ENCODE results near the gene FRZB. TPM values are rescaled to one million over a fixed set of nuclear protein-coding genes. Genes with fewer than 3 reads are reported as not detected.

Gene FRZB, protein sequence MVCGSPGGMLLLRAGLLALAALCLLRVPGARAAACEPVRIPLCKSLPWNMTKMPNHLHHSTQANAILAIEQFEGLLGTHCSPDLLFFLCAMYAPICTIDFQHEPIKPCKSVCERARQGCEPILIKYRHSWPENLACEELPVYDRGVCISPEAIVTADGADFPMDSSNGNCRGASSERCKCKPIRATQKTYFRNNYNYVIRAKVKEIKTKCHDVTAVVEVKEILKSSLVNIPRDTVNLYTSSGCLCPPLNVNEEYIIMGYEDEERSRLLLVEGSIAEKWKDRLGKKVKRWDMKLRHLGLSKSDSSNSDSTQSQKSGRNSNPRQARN
- polyA plus RNA-seq (2013, experiment 1 of 2): 146 TPM
- polyA plus RNA-seq (2013, experiment 2 of 2): 146 TPM

GRCh38 chr2:182866461-182867406 lies at the start of gene FRZB:
FRZB (minus strand) TSS chr2:182866637; CDS start chr2:182866552, 85 bp downstream.
- Histone ChIP-seq H3K27ac (replicated peaks; ENCODE audit: low read length) (peak within 1 kb of the TSS; percentile 93), H3K36me3 (replicated peaks in 1 of 2; ENCODE audit: control insufficient read depth in 2 of 2, insufficient read depth in 2 of 2, low read length in 2 of 2) (no peaks in the 10 kb centered on the region)

DNA sequence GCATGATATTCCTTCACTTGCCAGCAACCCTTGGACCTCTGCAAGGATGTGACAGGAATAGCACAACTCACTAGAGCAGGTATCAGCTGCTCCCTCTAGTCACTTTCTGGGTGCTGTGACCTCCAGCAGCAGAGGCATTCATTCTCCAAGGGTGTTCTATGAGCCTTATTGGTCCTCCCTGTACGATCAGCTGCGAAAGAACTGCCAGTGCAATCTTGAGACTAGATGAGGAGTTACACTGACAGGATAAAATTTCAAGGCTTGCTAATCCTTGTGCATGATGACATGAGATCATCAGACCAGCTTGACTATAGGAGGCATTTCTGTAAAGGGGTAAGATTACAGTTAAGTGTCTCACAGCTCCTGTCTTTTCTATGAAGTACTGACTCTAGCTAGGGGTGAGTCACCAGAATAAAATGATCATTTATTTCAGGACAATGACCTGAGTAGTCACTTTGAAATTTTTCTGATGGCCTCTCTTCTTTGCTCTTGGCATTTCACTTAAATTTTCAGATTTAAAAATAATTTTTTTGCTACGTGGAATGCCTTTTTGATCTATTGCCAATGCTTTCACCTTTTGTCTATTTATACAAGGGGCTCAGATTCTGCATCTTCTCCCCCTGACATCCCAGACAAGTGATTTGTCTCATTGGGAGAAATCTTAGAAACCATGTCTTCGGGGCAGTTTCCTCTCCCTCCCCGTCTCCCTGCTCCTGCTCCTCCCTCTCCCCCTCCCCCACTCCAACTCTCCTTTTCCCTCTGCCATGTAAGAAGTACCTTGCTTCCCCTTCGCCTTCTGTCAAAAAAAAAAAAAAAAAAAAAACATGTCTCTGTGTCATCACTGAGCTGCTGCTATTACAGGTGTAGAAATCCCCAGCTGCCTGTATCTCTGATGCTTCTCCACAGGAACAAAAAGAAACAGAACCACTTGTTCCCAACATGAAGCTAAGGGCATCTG lies 49.2 kb upstream of the FRZB start:
- H2AK5ac ChIP-seq (ENCODE audit: low read depth, low read length): no peak overlapping the region
- no peak overlapping the region for H2BK12ac ChIP-seq (ENCODE audit: low read length)
- no peaks in the 10 kb centered on the region for H3K79me1 ChIP-seq (ENCODE audit: low read depth, low read length)
- no peak overlapping the region for H3K14ac ChIP-seq (ENCODE audit: low read length)
- peaks cover 0 to 16% of the 10 kb centered on the region in 2 donors for H3K4me1 ChIP-seq (ENCODE audit: control insufficient read depth in 2 of 2, insufficient read depth in 1 of 2, low read depth in 1 of 2, low read length in 2 of 2)
- no peak overlapping the region for H3K4ac ChIP-seq (ENCODE audit: low read length)
- no peak overlapping the region for H2AFZ ChIP-seq (ENCODE audit: low read length)
- no peak overlapping the region for H3K27ac ChIP-seq (replicated peaks; ENCODE audit: low read length)
- H4K91ac ChIP-seq (ENCODE audit: low read depth, low read length, poor library complexity): no peak overlapping the region
- H2BK15ac ChIP-seq (ENCODE audit: low read length): no peak overlapping the region
- no peak overlapping the region for H3K4me2 ChIP-seq (ENCODE audit: insufficient read depth, low read length, poor library complexity, severe bottlenecking)
- no peak for DNase-seq (ENCODE audit: low spot score)
- H3K23ac ChIP-seq (ENCODE audit: low read depth, low read length, poor library complexity): no peak overlapping the region
- H3K27me3 ChIP-seq (ENCODE audit: control insufficient read depth in 3 of 3, insufficient read depth in 3 of 3, low read depth in 1 of 3, low read length in 3 of 3): no peaks in the 10 kb centered on the region
- no peak overlapping the region for H3K18ac ChIP-seq (ENCODE audit: low read length)
- H3K9me3 ChIP-seq (replicated peaks in 1 of 2; ENCODE audit: control insufficient read depth in 2 of 2, insufficient read depth in 1 of 2, low read depth in 1 of 2, low read length in 2 of 2): no peaks in the 10 kb centered on the region
- no peak overlapping the region for H3K9ac ChIP-seq (ENCODE audit: low read depth, low read length, poor library complexity)
- H3K4me3 ChIP-seq (ENCODE audit: low read length in 2 of 2): no peak overlapping the region
- no peak overlapping the region for H4K8ac ChIP-seq (ENCODE audit: low read depth, low read length)
- WGBS, 2 donors (ENCODE audit: extremely low coverage in 2 of 2, insufficient read length in 2 of 2, insufficient replicate concordance in 1 of 2): no CpG with 5 or more reads among the region's 6 CpGs
- H2BK120ac ChIP-seq (ENCODE audit: low read depth, low read length): no peak overlapping the region
- peaks cover 9 to 74% of the 10 kb centered on the region in 2 donors for H3K36me3 ChIP-seq (replicated peaks in 1 of 2; ENCODE audit: control insufficient read depth in 2 of 2, insufficient read depth in 2 of 2, low read length in 2 of 2)
- no peak overlapping the region for H2BK5ac ChIP-seq (ENCODE audit: low read length)

More at GRCh38 chr2:182866461-182867406, at the start of gene FRZB:
- Histone ChIP-seq H2BK5ac (ENCODE audit: low read length) (peak within 1 kb of the TSS; percentile 98), H2BK12ac (ENCODE audit: low read length) (peak within 1 kb of the TSS; percentile 80), H4K8ac (ENCODE audit: low read depth, low read length) (no peak within 1 kb of the TSS), H3K9ac (ENCODE audit: low read depth, low read length, poor library complexity) (peak within 1 kb of the TSS; percentile 99), H3K23ac (ENCODE audit: low read depth, low read length, poor library complexity) (peak within 1 kb of the TSS; percentile 92), H3K4me1 (ENCODE audit: control insufficient read depth in 2 of 2, insufficient read depth in 1 of 2, low read depth in 1 of 2, low read length in 2 of 2) (peaks cover 7 to 15% of the 10 kb centered on the region in 2 donors), H3K14ac (ENCODE audit: low read length) (peak within 1 kb of the TSS; percentile 99), H3K4me2 (ENCODE audit: insufficient read depth, low read length, poor library complexity, severe bottlenecking) (peak within 1 kb of the TSS; percentile 81), H3K79me1 (ENCODE audit: low read depth, low read length) (peaks cover 4% of the 10 kb centered on the region), H3K4ac (ENCODE audit: low read length) (peak within 1 kb of the TSS; percentile 77), H2BK15ac (ENCODE audit: low read length) (peak within 1 kb of the TSS; percentile 96), H3K4me3 (ENCODE audit: low read length in 2 of 2) (peak within 1 kb of the TSS; percentile 42 to 85), H4K91ac (ENCODE audit: low read depth, low read length, poor library complexity) (peak within 1 kb of the TSS; percentile 41), H2BK120ac (ENCODE audit: low read depth, low read length) (peak within 1 kb of the TSS; percentile 90), H2AK5ac (ENCODE audit: low read depth, low read length) (peak within 1 kb of the TSS; percentile 77), H3K9me3 (replicated peaks in 1 of 2; ENCODE audit: control insufficient read depth in 2 of 2, insufficient read depth in 1 of 2, low read depth in 1 of 2, low read length in 2 of 2) (no peaks in the 10 kb centered on the region), H3K18ac (ENCODE audit: low read length) (peak within 1 kb of the TSS; percentile 98), H2AFZ (ENCODE audit: low read length) (peak within 1 kb of the TSS; percentile 87), H3K27me3 (ENCODE audit: control insufficient read depth in 3 of 3, insufficient read depth in 3 of 3, low read depth in 1 of 3, low read length in 3 of 3) (peaks cover 0 to 16% (median 0%) of the 10 kb centered on the region in 3 experiments)
- DNase-seq (ENCODE audit: low spot score): peak; percentile 82
- WGBS, 2 donors (ENCODE audit: extremely low coverage in 2 of 2, insufficient read length in 2 of 2, insufficient replicate concordance in 1 of 2): no CpG with 5 or more reads among the region's 57 CpGs

GRCh38 chr2:182914852-182915251 lies 48.4 kb upstream of the FRZB start:
- Histone ChIP-seq H3K18ac (ENCODE audit: low read length) (no peak overlapping the region), H3K9ac (ENCODE audit: low read depth, low read length, poor library complexity) (no peak overlapping the region), H3K4me2 (ENCODE audit: insufficient read depth, low read length, poor library complexity, severe bottlenecking) (no peak overlapping the region), H3K4me3 (ENCODE audit: low read length in 2 of 2) (no peak overlapping the region), H3K14ac (ENCODE audit: low read length) (no peak overlapping the region), H4K8ac (ENCODE audit: low read depth, low read length) (no peak overlapping the region), H3K79me1 (ENCODE audit: low read depth, low read length) (no peaks in the 10 kb centered on the region), H2BK12ac (ENCODE audit: low read length) (no peak overlapping the region), H3K9me3 (replicated peaks in 1 of 2; ENCODE audit: control insufficient read depth in 2 of 2, insufficient read depth in 1 of 2, low read depth in 1 of 2, low read length in 2 of 2) (no peaks in the 10 kb centered on the region), H3K36me3 (replicated peaks in 1 of 2; ENCODE audit: control insufficient read depth in 2 of 2, insufficient read depth in 2 of 2, low read length in 2 of 2) (peaks cover 12 to 74% of the 10 kb centered on the region in 2 donors), H3K23ac (ENCODE audit: low read depth, low read length, poor library complexity) (no peak overlapping the region), H4K91ac (ENCODE audit: low read depth, low read length, poor library complexity) (no peak overlapping the region), H2BK120ac (ENCODE audit: low read depth, low read length) (no peak overlapping the region), H2AFZ (ENCODE audit: low read length) (no peak overlapping the region), H2AK5ac (ENCODE audit: low read depth, low read length) (no peak overlapping the region), H3K4ac (ENCODE audit: low read length) (no peak overlapping the region), H3K4me1 (ENCODE audit: control insufficient read depth in 2 of 2, insufficient read depth in 1 of 2, low read depth in 1 of 2, low read length in 2 of 2) (peaks cover 0 to 13% of the 10 kb centered on the region in 2 donors), H2BK15ac (ENCODE audit: low read length) (no peak overlapping the region), H3K27me3 (ENCODE audit: control insufficient read depth in 3 of 3, insufficient read depth in 3 of 3, low read depth in 1 of 3, low read length in 3 of 3) (no peaks in the 10 kb centered on the region), H2BK5ac (ENCODE audit: low read length) (no peak overlapping the region), H3K27ac (replicated peaks; ENCODE audit: low read length) (no peak overlapping the region)
- no CpG with 5 or more reads among the region's 1 CpG for whole genome bisulfite sequencing, 2 donors (ENCODE audit: extremely low coverage in 2 of 2, insufficient read length in 2 of 2, insufficient replicate concordance in 1 of 2)
- DNase-seq (ENCODE audit: low spot score): no peak
